H1 (cell line): ENCODE measurements around the gene SPEM3. TPM values are rescaled to one million over a fixed set of nuclear protein-coding genes. Genes with fewer than 3 reads are reported as not detected.

Experiments
- CTCF ChIA-PET: fragments of 300-600 bp; sonication (Branson Sonifier 250); formaldehyde crosslinking; loops from one replicate; lab custom pipeline; 2021; ENCODE audit not compliant: partially characterized antibody; lab: Charles Lee
- POLR2A ChIA-PET: fragments of 300-600 bp; sonication (Branson Sonifier 250); formaldehyde crosslinking; loops from one replicate; lab custom pipeline; 2021; ENCODE audit warnings: inconsistent platforms; ENCODE audit not compliant: partially characterized antibody; lab: Charles Lee
- DNase-seq, 2 experiments: peaks; one replicate each; pipeline versions ENCODE4 v3.0.0 to v3.0.0-alpha.2; 2010 to 2022; ENCODE audit warnings: low spot score in 2 of 2, low read depth in 1 of 2, mixed read lengths in 1 of 2
- FAIRE-seq: peaks from 2 replicates; lab custom pipeline; 2011; peaks lifted over from hg19 to GRCh38; lab: Jason Lieb, UNC
- H2AFZ ChIP-seq: 2 replicates; pipeline ENCODE4 v1.8.1; 2012; ENCODE audit warnings: low read length, inconsistent platforms
- H2AK5ac ChIP-seq: 2 replicates; pipeline ENCODE4 v1.6.1; 2013; ENCODE audit warnings: low read depth, low read length
- H2BK120ac ChIP-seq: replicated peaks from 2 replicates; pipeline ENCODE3; 2013; ENCODE audit warnings: low read depth, low read length, inconsistent platforms
- H2BK12ac ChIP-seq: 2 replicates; pipeline ENCODE4 v1.6.1; 2013; ENCODE audit warnings: low read depth, low read length
- H2BK15ac ChIP-seq: 2 replicates; pipeline ENCODE4 v1.6.1; 2013; ENCODE audit warnings: low read length
- H2BK20ac ChIP-seq: 2 replicates; pipeline ENCODE4 v1.6.1; 2013; ENCODE audit warnings: low read length
- H2BK5ac ChIP-seq: 2 replicates; pipeline ENCODE4 v1.6.1; 2013; ENCODE audit warnings: low read depth, low read length
- H3K14ac ChIP-seq: 2 replicates; pipeline ENCODE4 v1.6.1; 2013; ENCODE audit warnings: inconsistent platforms; ENCODE audit not compliant: insufficient read length
- H3K18ac ChIP-seq: 2 replicates; pipeline ENCODE4 v1.6.1; 2013; ENCODE audit warnings: low read length; ENCODE audit errors: extremely low read depth
- H3K23ac ChIP-seq: 2 replicates; pipeline ENCODE4 v1.6.1; 2013; ENCODE audit warnings: inconsistent platforms; ENCODE audit not compliant: insufficient read length
- H3K23me2 ChIP-seq: 2 replicates; pipeline ENCODE4 v1.6.1; 2013; ENCODE audit warnings: low read depth, low read length
- H3K27ac ChIP-seq: 2 replicates; pipeline ENCODE4 v1.6.1; 2011; ENCODE audit warnings: low read depth, low read length, inconsistent platforms
- H3K27me3 ChIP-seq, 4 experiments: replicated peaks in 1 of 4; 1 replicate in 1 of 4; 2 replicates in 3 of 4; pipeline versions ENCODE4 v1.6.1 to v1.8.1; 2011 to 2013; ENCODE audit warnings: low read length in 3 of 4, mild to moderate bottlenecking in 3 of 4, inconsistent platforms in 2 of 4, mixed read lengths in 2 of 4, moderate library complexity in 1 of 4; ENCODE audit not compliant: control insufficient read depth in 3 of 4, insufficient read depth in 3 of 4; ENCODE audit errors: extremely low read depth in 1 of 4
- H3K36me3 ChIP-seq, 4 experiments: 2 replicates each; pipeline versions ENCODE4 v1.6.1 to v1.8.1; 2011 to 2013; ENCODE audit warnings: mild to moderate bottlenecking in 4 of 4, low read length in 3 of 4, moderate library complexity in 2 of 4, control low read depth in 1 of 4, inconsistent platforms in 1 of 4; ENCODE audit not compliant: insufficient read depth in 4 of 4, control insufficient read depth in 2 of 4
- H3K4ac ChIP-seq: replicated peaks from 2 replicates; pipeline ENCODE3; 2013; ENCODE audit warnings: low read length, low read depth, mixed read lengths, inconsistent platforms; ENCODE audit not compliant: insufficient read length
- H3K4me1 ChIP-seq, 4 experiments: replicated peaks in 1 of 4; 1 replicate in 1 of 4; 2 replicates in 3 of 4; pipeline versions ENCODE4 v1.6.1 to v1.8.1; 2011 to 2013; ENCODE audit warnings: low read length in 3 of 4, inconsistent platforms in 2 of 4, mixed read lengths in 1 of 4; ENCODE audit not compliant: insufficient read depth in 4 of 4, control insufficient read depth in 3 of 4
- H3K4me2 ChIP-seq, 2 experiments: 2 replicates each; pipeline versions ENCODE4 v1.6.1 to v1.8.1; 2011 to 2013; ENCODE audit warnings: low read depth in 2 of 2, low read length in 2 of 2, control low read depth in 1 of 2, inconsistent platforms in 1 of 2, mild to moderate bottlenecking in 1 of 2; ENCODE audit not compliant: insufficient read depth in 1 of 2
- H3K4me3 ChIP-seq, 4 experiments: fragments of 200-600, 300-600 bp in 1 of 4; sonication (generic), shearing (Covaris generic), sonication (Bioruptor Twin) in 1 of 4; 2 replicates each; pipeline versions ENCODE4 v1.5.1 to v1.8.1; 2011 to 2016; ENCODE audit warnings: low read length in 4 of 4, low read depth in 3 of 4, control low read depth in 2 of 4, inconsistent platforms in 2 of 4, mild to moderate bottlenecking in 2 of 4, mixed read lengths in 1 of 4, moderate library complexity in 1 of 4; ENCODE audit not compliant: insufficient read depth in 2 of 4; ENCODE audit errors: extremely low read depth in 1 of 4
- H3K56ac ChIP-seq: replicated peaks from 2 replicates; pipeline ENCODE3; 2013; ENCODE audit warnings: low read depth, mild to moderate bottlenecking, mixed read lengths, low read length, inconsistent platforms; ENCODE audit not compliant: insufficient read length
- H3K79me1 ChIP-seq: 2 replicates; pipeline ENCODE4 v1.6.1; 2013; ENCODE audit warnings: low read depth, low read length, control low read depth
- H3K79me2 ChIP-seq, 2 experiments: 2 replicates each; pipeline versions ENCODE4 v1.6.1 to v1.8.1; 2012 to 2013; ENCODE audit warnings: low read length in 2 of 2, mild to moderate bottlenecking in 2 of 2, inconsistent platforms in 1 of 2; ENCODE audit not compliant: insufficient read depth in 2 of 2, control insufficient read depth in 1 of 2
- H3K9ac ChIP-seq, 4 experiments: replicated peaks in 1 of 4; 1 replicate in 1 of 4; 2 replicates in 3 of 4; pipeline versions ENCODE4 v1.6.1 to v1.8.1; 2011 to 2013; ENCODE audit warnings: low read depth in 3 of 4, low read length in 3 of 4, control low read depth in 2 of 4, mild to moderate bottlenecking in 2 of 4, moderate library complexity in 2 of 4, inconsistent platforms in 1 of 4; ENCODE audit errors: extremely low read depth in 1 of 4
- H3K9me3 ChIP-seq, 2 experiments: 2 replicates each; pipeline versions ENCODE4 v1.6.1 to v1.8.1; 2012 to 2013; ENCODE audit warnings: mild to moderate bottlenecking in 2 of 2, moderate library complexity in 2 of 2, control low read depth in 1 of 2, inconsistent platforms in 1 of 2, low read depth in 1 of 2, low read length in 1 of 2, mixed read lengths in 1 of 2; ENCODE audit not compliant: insufficient read depth in 2 of 2
- H4K20me1 ChIP-seq, 2 experiments: replicated peaks in 1 of 2; 2 replicates each; pipeline versions ENCODE3 to v1.8.1; 2011 to 2013; ENCODE audit warnings: inconsistent platforms in 2 of 2, low read length in 2 of 2, mild to moderate bottlenecking in 1 of 2; ENCODE audit not compliant: insufficient read depth in 2 of 2, control insufficient read depth in 1 of 2
- H4K5ac ChIP-seq: 2 replicates; pipeline ENCODE4 v1.6.1; 2013; ENCODE audit warnings: low read length, low read depth, mixed read lengths, inconsistent platforms; ENCODE audit not compliant: insufficient read length
- H4K8ac ChIP-seq: 2 replicates; pipeline ENCODE4 v1.8.0; 2013; ENCODE audit warnings: mild to moderate bottlenecking, moderate library complexity, low read length, inconsistent platforms; ENCODE audit not compliant: insufficient read depth; ENCODE audit errors: extremely low read depth
- H4K91ac ChIP-seq: replicated peaks from 2 replicates; pipeline ENCODE3; 2013; ENCODE audit warnings: low read length, mixed read lengths, inconsistent platforms; ENCODE audit not compliant: insufficient read length
- ASH2L ChIP-seq: fragments of 200-600, 300-600 bp; sonication (generic); IDR thresholded peaks from one replicate; pipeline ENCODE4 v1.7.1; 2017; ENCODE audit warnings: low read length
- BRCA1 ChIP-seq: IDR thresholded peaks from 2 replicates; pipeline ENCODE4 v1.6.1; 2012; ENCODE audit warnings: low read depth, low read length, improper control_type of control experiment
- JUN ChIP-seq: IDR thresholded peaks from 2 replicates; pipeline ENCODE4 v1.6.1; 2011; ENCODE audit warnings: low read depth, mild to moderate bottlenecking, improper control_type of control experiment, low read length
- NANOG ChIP-seq: IDR thresholded peaks from 2 replicates; pipeline ENCODE4 v1.6.1; 2011; ENCODE audit warnings: low read length, low read depth, mild to moderate bottlenecking, inconsistent platforms; ENCODE audit not compliant: insufficient read depth, poor library complexity, severe bottlenecking
- POLR2A ChIP-seq, 2 experiments: IDR thresholded peaks; 1 replicate in 1 of 2; 2 replicates in 1 of 2; pipeline ENCODE4 v1.6.1; 2011; ENCODE audit warnings: low read depth in 2 of 2, low read length in 2 of 2, mild to moderate bottlenecking in 2 of 2; ENCODE audit errors: control extremely low read depth in 1 of 2
- RBBP5 ChIP-seq: IDR thresholded peaks from 2 replicates; pipeline ENCODE4 v1.7.1; 2012; ENCODE audit warnings: low read depth, mild to moderate bottlenecking, inconsistent platforms, low read length, moderate library complexity, borderline replicate concordance
- WGBS, 2 experiments: shearing (Covaris generic) in 1 of 2; methylation state at CpG; one replicate each; pipeline versions ENCODE4 v1.1.6 to v1.1.7; 2013 to 2015; ENCODE audit warnings: low lambda C conversion rate in 2 of 2, mixed read lengths in 2 of 2, inconsistent platforms in 1 of 2, low coverage in 1 of 2, missing lambda C conversion rate in 1 of 2; ENCODE audit not compliant: insufficient replicate concordance in 2 of 2, insufficient coverage in 1 of 2, insufficient read length in 1 of 2; ENCODE audit errors: extremely low coverage in 1 of 2, missing lambda C conversion rate in 1 of 2; 5-methylcytosine and 5-hydroxymethylcytosine counted together
- polyA plus RNA-seq, 7 experiments: library from polyadenylated mRNA; depleted of rRNA in 3 of 7; stranded (reverse) in 5 of 7; unstranded in 2 of 7; fragments of >200 nt in 5 of 7; fragments of 200-250 nt in 2 of 7; gene quantifications; 1 replicate in 5 of 7; 2 replicates in 1 of 7; 4 replicates in 1 of 7; pipeline versions ENCODE4 v1.2.1 to v1.2.3, GENCODE V29; 2011 to 2013; ENCODE audit warnings: missing spikeins in 2 of 7, mixed read lengths in 2 of 7
- total RNA-seq: library from RNA; stranded (reverse); fragmentation: NEBNext Ultra II Directional; extraction: Animal tissue kit (Norgen Biotek cat#: 25700); gene quantifications from 2 replicates; pipeline ENCODE4 v1.2.1, GENCODE V29; 2021
- TF ChIP-seq, protein P1 (sequence below): IDR thresholded peaks from 2 replicates; pipeline ENCODE4 v1.6.1; 2011; ENCODE audit warnings: low read length, improper control_type of control experiment

SPEM3 gene
- total and polyA plus RNA-seq, 2 of the 8 experiments (the other 6 are each of a cell fraction or from before 2014, with no cell fraction given) = 0.02 TPM; not detected in 1

DNA sequence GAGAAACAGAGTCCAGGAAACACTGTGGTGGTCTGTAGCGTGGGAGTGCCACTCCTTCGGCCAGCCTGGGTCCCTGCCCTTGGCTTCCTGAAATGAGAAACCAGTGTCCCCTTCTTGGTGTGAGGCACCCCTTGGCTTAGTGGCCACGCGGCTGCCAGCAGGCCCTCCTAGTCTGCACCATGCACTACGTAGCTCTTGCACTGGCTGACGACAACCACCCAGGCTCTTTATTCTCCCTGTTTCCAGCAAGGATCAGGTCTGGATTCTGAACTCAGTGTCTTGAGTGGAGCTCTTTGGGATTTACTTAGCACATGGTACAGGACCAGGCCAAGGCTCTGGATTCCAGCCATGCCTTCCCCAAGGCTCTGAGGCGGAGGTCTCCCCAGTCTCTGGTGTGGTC lies 1.1 kb upstream of the SPEM3 start:
- peaks cover 0 to 3% of the 10 kb centered on the region in 2 experiments for H4K20me1 ChIP-seq
- no peak overlapping the region for H3K9ac ChIP-seq
- H3K4me3 ChIP-seq = no peak overlapping the region
- no peaks in the 10 kb centered on the region; a peak in 1 of 7 replicates for H3K4me1 ChIP-seq
- H2BK15ac ChIP-seq = no peak overlapping the region
- no peak overlapping the region for H3K4ac ChIP-seq
- 91% methylated on average over 7 of the region's 7 CpGs; no CpG with 5 or more reads in 1 of the 2 experiments for WGBS, 2 experiments
- H3K18ac ChIP-seq = no peak overlapping the region
- no peaks in the 10 kb centered on the region for H3K79me2 ChIP-seq
- no peak overlapping the region for H3K4me2 ChIP-seq
- no peak overlapping the region for H3K27ac ChIP-seq
- H3K9me3 ChIP-seq = no peaks in the 10 kb centered on the region
- no peak for FAIRE-seq
- no peak for DNase-seq
- no peak overlapping the region for H2AFZ ChIP-seq
- no peak overlapping the region for H4K8ac ChIP-seq
- no peaks in the 10 kb centered on the region for H3K23me2 ChIP-seq
- H4K91ac ChIP-seq = no peak overlapping the region
- H2BK120ac ChIP-seq = no peak overlapping the region
- no peaks in the 10 kb centered on the region for H3K79me1 ChIP-seq
- no peak overlapping the region for H2BK5ac ChIP-seq
- no peak overlapping the region for H2BK20ac ChIP-seq
- H3K56ac ChIP-seq = no peak overlapping the region
- H2BK12ac ChIP-seq = peak overlapping the region; percentile 6; the same call in 1 of the 2 replicates
- no peak overlapping the region for H3K23ac ChIP-seq
- H3K14ac ChIP-seq = no peak overlapping the region
- ChIA-PET CTCF (interaction anchor here (0.7 to 3.3 kb wide), 5 partner anchors 9 to 133 kb away, joined by 3 to 17 read pairs (median 4); partner anchors contain the start of gene TMEM102), POLR2A (interaction anchor here (0.6 to 2.0 kb wide), 6 partner anchors 11 to 66 kb away, joined by 3 to 6 read pairs (median 4); partner anchors contain the start of gene TMEM256)
- no peaks in the 10 kb centered on the region for H3K36me3 ChIP-seq
- H2AK5ac ChIP-seq = no peak overlapping the region
- TF ChIP-seq RBBP5 = no peak
- no peak for TF ChIP-seq JUN
- TF ChIP-seq ASH2L = no peak
- TF ChIP-seq, protein P1, sequence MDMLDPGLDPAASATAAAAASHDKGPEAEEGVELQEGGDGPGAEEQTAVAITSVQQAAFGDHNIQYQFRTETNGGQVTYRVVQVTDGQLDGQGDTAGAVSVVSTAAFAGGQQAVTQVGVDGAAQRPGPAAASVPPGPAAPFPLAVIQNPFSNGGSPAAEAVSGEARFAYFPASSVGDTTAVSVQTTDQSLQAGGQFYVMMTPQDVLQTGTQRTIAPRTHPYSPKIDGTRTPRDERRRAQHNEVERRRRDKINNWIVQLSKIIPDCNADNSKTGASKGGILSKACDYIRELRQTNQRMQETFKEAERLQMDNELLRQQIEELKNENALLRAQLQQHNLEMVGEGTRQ = no peak
- no peak for TF ChIP-seq BRCA1
- TF ChIP-seq POLR2A (IDR thresholded peaks at IDR 0.05; ENCODE audit: control extremely low read depth in 1 of 2, low read depth in 2 of 2, low read length in 2 of 2) = no peak
- no peak for TF ChIP-seq NANOG
- H4K5ac ChIP-seq = no peak overlapping the region
- H3K27me3 ChIP-seq = no peaks in the 10 kb centered on the region; a peak in 1 of 7 replicates
